Measurements from ENCODE around the gene MSI2. TPM values are rescaled to one million over a fixed set of nuclear protein-coding genes. Genes with fewer than 3 reads are reported as not detected.

The MSI2 gene
- total and polyA plus RNA-seq, 2 donors (not counting 3 experiments of a cell fraction or from before 2014, with no cell fraction given) = 20.9 to 59.3 TPM

DNA sequence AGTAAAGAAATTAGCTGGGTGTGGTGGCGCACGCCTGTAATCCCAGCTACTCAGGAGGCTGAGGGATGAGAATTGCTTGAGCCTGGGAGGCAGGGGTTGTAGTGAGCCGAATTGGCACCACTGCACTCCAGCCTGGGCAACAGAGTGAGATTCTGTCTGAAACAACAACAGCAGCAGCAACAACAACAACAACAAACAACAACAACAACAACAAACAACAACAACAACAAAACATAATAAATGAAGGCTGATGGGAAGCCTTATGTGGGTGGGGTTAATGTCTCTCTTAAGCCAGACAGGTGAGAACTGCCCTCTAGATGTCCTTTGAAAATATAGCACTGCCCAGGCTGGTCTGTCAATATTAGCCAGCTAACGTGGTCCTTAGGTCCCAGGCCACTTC lies 107.3 kb downstream of the MSI2 start:
- H3K27ac ChIP-seq (ENCODE audit: insufficient read depth, low read depth, low read length) = no peak overlapping the region
- no peak overlapping the region for H3K9ac ChIP-seq (replicated peaks; ENCODE audit: extremely low read depth, insufficient read depth, low read length)
- TF ChIP-seq EZH2 (IDR thresholded peaks at IDR 0.05; ENCODE audit: borderline replicate concordance, low read depth, low read length, severe bottlenecking) (no peak), GATA2 (IDR thresholded peaks at IDR 0.05; ENCODE audit: insufficient read depth, insufficient read length, low read depth, low read length) (no peak), FOS (IDR thresholded peaks at IDR 0.05; ENCODE audit: borderline replicate concordance, insufficient read depth, low read length) (no peak), POLR2AphosphoS5 (IDR thresholded peaks at IDR 0.05; ENCODE audit: insufficient read depth, low read depth, low read length) (no peak), MYC (IDR thresholded peaks at IDR 0.05; ENCODE audit: low read depth, low read length) (no peak), JUN (IDR thresholded peaks at IDR 0.05; ENCODE audit: borderline replicate concordance, insufficient read depth, insufficient read length, low read depth) (no peak), POLR2A (IDR thresholded peaks at IDR 0.05; ENCODE audit: low read depth, low read length) (no peak)
- TF ChIP-seq, protein P1, sequence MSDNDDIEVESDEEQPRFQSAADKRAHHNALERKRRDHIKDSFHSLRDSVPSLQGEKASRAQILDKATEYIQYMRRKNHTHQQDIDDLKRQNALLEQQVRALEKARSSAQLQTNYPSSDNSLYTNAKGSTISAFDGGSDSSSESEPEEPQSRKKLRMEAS (IDR thresholded peaks at IDR 0.05; ENCODE audit: insufficient read depth, insufficient read length) = no peak
- TF ChIP-seq, protein P2, sequence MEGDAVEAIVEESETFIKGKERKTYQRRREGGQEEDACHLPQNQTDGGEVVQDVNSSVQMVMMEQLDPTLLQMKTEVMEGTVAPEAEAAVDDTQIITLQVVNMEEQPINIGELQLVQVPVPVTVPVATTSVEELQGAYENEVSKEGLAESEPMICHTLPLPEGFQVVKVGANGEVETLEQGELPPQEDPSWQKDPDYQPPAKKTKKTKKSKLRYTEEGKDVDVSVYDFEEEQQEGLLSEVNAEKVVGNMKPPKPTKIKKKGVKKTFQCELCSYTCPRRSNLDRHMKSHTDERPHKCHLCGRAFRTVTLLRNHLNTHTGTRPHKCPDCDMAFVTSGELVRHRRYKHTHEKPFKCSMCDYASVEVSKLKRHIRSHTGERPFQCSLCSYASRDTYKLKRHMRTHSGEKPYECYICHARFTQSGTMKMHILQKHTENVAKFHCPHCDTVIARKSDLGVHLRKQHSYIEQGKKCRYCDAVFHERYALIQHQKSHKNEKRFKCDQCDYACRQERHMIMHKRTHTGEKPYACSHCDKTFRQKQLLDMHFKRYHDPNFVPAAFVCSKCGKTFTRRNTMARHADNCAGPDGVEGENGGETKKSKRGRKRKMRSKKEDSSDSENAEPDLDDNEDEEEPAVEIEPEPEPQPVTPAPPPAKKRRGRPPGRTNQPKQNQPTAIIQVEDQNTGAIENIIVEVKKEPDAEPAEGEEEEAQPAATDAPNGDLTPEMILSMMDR (IDR thresholded peaks at IDR 0.05; ENCODE audit: extremely low read depth in 1 of 2, insufficient read depth in 1 of 2, low read depth in 1 of 2, low read length in 2 of 2) = no peak
- FAIRE-seq (no peak), DNase-seq (ENCODE audit: low read depth, low spot score) (no peak)
- H3K27me3 ChIP-seq (ENCODE audit: control insufficient read depth in 2 of 2, insufficient read depth in 2 of 2, low read length in 2 of 2) = no peaks in the 10 kb centered on the region
- no peaks in the 10 kb centered on the region for H4K20me1 ChIP-seq (replicated peaks; ENCODE audit: control insufficient read depth, extremely low read depth, insufficient read depth, low read length)
- H3K36me3 ChIP-seq (ENCODE audit: control insufficient read depth in 2 of 2, extremely low read depth in 1 of 2, insufficient read depth in 2 of 2, low read length in 2 of 2) = no peaks in the 10 kb centered on the region
- ChIA-PET POLR2A (no interaction called here), CTCF (interaction anchor here (1.0 to 1.1 kb wide), 2 partner anchors 17 to 152 kb away, joined by 3 read pairs; no protein-coding TSS in a partner anchor)
- intact Hi-C loops (cut with micrococcal nuclease) = no loop called here
- no peaks in the 10 kb centered on the region for H3K79me2 ChIP-seq (ENCODE audit: control insufficient read depth, insufficient read depth, low read length)
- no peak overlapping the region for H3K4me3 ChIP-seq (replicated peaks in 1 of 3; ENCODE audit: insufficient read depth in 1 of 3, low read depth in 1 of 3, low read length in 3 of 3)
- BruUV-seq (replicated peaks) = no TSS peak
- no peaks in the 10 kb centered on the region for H3K9me1 ChIP-seq (replicated peaks; ENCODE audit: control insufficient read depth, extremely low read depth, insufficient read depth, low read length)
- H3K9me3 ChIP-seq (replicated peaks; ENCODE audit: control insufficient read depth, insufficient read depth, low read length) = no peaks in the 10 kb centered on the region
- H2AFZ ChIP-seq (ENCODE audit: low read depth, low read length) = no peak overlapping the region
- no peak overlapping the region for H3K4me2 ChIP-seq (ENCODE audit: insufficient read depth, low read length)
- H3K4me1 ChIP-seq (ENCODE audit: control insufficient read depth, extremely low read depth, insufficient read depth, low read length) = peaks cover 10% of the 10 kb centered on the region
- dilution Hi-C loops (cut with MboI; ENCODE audit: extremely low pct_ligation_motif_present, low sequenced_read_pairs) = no loop called here

Data from endothelial cell of umbilical vein (primary cell).